Keratinocyte (primary cell): ENCODE measurements around the gene TNIK. TPM values are rescaled to one million over a fixed set of nuclear protein-coding genes. Genes with fewer than 3 reads are reported as not detected.

Experiments
- DNase-seq: peaks from one replicate; pipeline ENCODE4 v3.0.0-alpha.2; 2011; ENCODE audit warnings: low read depth, missing footprints, low spot score
- FAIRE-seq: peaks from 2 replicates; lab custom pipeline; 2011; peaks lifted over from hg19 to GRCh38; lab: Jason Lieb, UNC
- H2AFZ ChIP-seq: 2 replicates; pipeline ENCODE4 v1.6.0; 2012; ENCODE audit warnings: low read length, control low read depth, inconsistent platforms; ENCODE audit not compliant: control insufficient read depth
- H3K27ac ChIP-seq: 2 replicates; pipeline ENCODE4 v1.5.1; 2011; ENCODE audit warnings: low read length; ENCODE audit not compliant: control insufficient read depth, insufficient read depth
- H3K27me3 ChIP-seq: 3 replicates; pipeline ENCODE4 v1.6.0; 2011; ENCODE audit warnings: low read length; ENCODE audit not compliant: control insufficient read depth, insufficient read depth; ENCODE audit errors: extremely low read depth
- H3K36me3 ChIP-seq, 2 experiments: 2 replicates in 1 of 2; 3 replicates in 1 of 2; pipeline ENCODE4 v1.5.1; 2011; ENCODE audit warnings: low read length in 2 of 2, mild to moderate bottlenecking in 1 of 2; ENCODE audit not compliant: control insufficient read depth in 2 of 2, insufficient read depth in 2 of 2; ENCODE audit errors: extremely low read depth in 1 of 2
- H3K4me1 ChIP-seq: 3 replicates; pipeline ENCODE4 v1.5.1; 2011; ENCODE audit warnings: low read length; ENCODE audit not compliant: control insufficient read depth, insufficient read depth; ENCODE audit errors: extremely low read depth
- H3K4me2 ChIP-seq: 3 replicates; pipeline ENCODE4 v1.6.0; 2011; ENCODE audit warnings: low read depth, low read length; ENCODE audit not compliant: control insufficient read depth, insufficient read depth; ENCODE audit errors: extremely low read depth
- H3K4me3 ChIP-seq, 3 experiments: fragments of 200-600 bp in 1 of 3; sonication (generic) in 1 of 3; 2 replicates in 2 of 3; 3 replicates in 1 of 3; pipeline ENCODE4 v1.5.1; 2011 to 2016; ENCODE audit warnings: low read length in 3 of 3, mild to moderate bottlenecking in 3 of 3, control low read depth in 2 of 3, inconsistent platforms in 1 of 3, low read depth in 1 of 3, mixed read lengths in 1 of 3, mixed run types in 1 of 3, moderate library complexity in 1 of 3; ENCODE audit not compliant: control insufficient read depth in 2 of 3, insufficient read depth in 2 of 3; ENCODE audit errors: extremely low read depth in 1 of 3
- H3K79me2 ChIP-seq: 2 replicates; pipeline ENCODE4 v1.6.0; 2012; ENCODE audit warnings: low read length; ENCODE audit not compliant: control insufficient read depth, insufficient read depth
- H3K9ac ChIP-seq: 3 replicates; pipeline ENCODE4 v1.6.0; 2011; ENCODE audit warnings: low read length; ENCODE audit not compliant: control insufficient read depth, insufficient read depth; ENCODE audit errors: extremely low read depth
- H3K9me1 ChIP-seq: 3 replicates; pipeline ENCODE4 v1.6.0; 2011; ENCODE audit warnings: low read length; ENCODE audit not compliant: control insufficient read depth, insufficient read depth; ENCODE audit errors: extremely low read depth
- H3K9me3 ChIP-seq: 2 replicates; pipeline ENCODE4 v1.5.1; 2012; ENCODE audit warnings: low read depth, low read length; ENCODE audit not compliant: control insufficient read depth
- H4K20me1 ChIP-seq: 3 replicates; pipeline ENCODE4 v1.6.0; 2011; ENCODE audit warnings: low read length; ENCODE audit not compliant: control insufficient read depth, insufficient read depth; ENCODE audit errors: extremely low read depth
- EZH2 ChIP-seq: IDR thresholded peaks from one replicate; pipeline ENCODE4 v1.6.1; 2012; ENCODE audit warnings: inconsistent platforms, mild to moderate bottlenecking, low read length, moderate library complexity
- dilution Hi-C: fragments of 300-500 bp; cut with MboI; formaldehyde crosslinking; loops from one replicate; pipeline ENCODE4 v1.7.0; 2020; ENCODE audit warnings: low sequenced_read_pairs; ENCODE audit not compliant: extremely low pct_ligation_motif_present
- polyA plus RNA-seq, 5 experiments: library from polyadenylated mRNA; depleted of rRNA in 3 of 5; stranded (reverse) in 3 of 5; stranded (forward) in 1 of 5; unstranded in 1 of 5; fragments of >200 nt; gene quantifications; 1 replicate in 1 of 5; 2 replicates in 3 of 5; 3 replicates in 1 of 5; pipeline versions ENCODE4 v1.2.1 to v1.2.3, GENCODE V29; 2011 to 2012; ENCODE audit warnings: missing spikeins in 2 of 5, low read depth in 1 of 5, low replicate concordance in 1 of 5
- TF ChIP-seq, protein P1 (sequence below), 3 experiments: IDR thresholded peaks in 1 of 3; conservative IDR thresholded peaks in 1 of 3; optimal IDR thresholded peaks in 1 of 3; 2 replicates in 2 of 3; 3 replicates in 1 of 3; pipeline versions ENCODE3 to v1.5.1; 2011; ENCODE audit warnings: low read length in 3 of 3, mild to moderate bottlenecking in 3 of 3, moderate library complexity in 2 of 3, control low read depth in 1 of 3, inconsistent platforms in 1 of 3; ENCODE audit not compliant: insufficient read depth in 2 of 3; ENCODE audit errors: extremely low read depth in 1 of 3

The TNIK gene
- polyA plus RNA-seq, 1 donor (not counting 4 experiments of a cell fraction or from before 2014, with no cell fraction given) = 4.4 TPM

DNA sequence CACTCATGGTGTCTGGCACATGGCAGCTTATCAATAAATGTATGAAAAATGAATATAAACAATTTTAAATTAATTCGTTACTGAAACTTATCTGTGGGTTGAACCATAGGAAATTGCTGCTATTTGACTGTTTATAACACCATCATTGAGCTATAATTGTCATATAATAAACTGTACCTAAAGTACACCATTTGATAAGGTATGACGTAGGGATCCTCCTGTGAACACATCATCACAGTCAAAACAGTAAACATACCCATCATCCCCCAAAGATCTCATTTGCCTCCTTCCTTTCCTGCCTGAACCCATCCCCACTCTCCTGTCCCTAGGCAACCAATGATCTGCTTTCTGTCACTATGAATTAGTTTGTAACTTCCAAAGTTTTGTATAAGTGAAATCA lies 282.7 kb downstream of the TNIK start:
- no peak overlapping the region for H2AFZ ChIP-seq
- no peaks in the 10 kb centered on the region for H3K79me2 ChIP-seq
- DNase-seq (no peak), FAIRE-seq (no peak)
- H3K9ac ChIP-seq = no peak overlapping the region
- H3K4me1 ChIP-seq = peaks cover 7% of the 10 kb centered on the region
- H3K9me3 ChIP-seq = no peaks in the 10 kb centered on the region
- H3K4me2 ChIP-seq = no peak overlapping the region
- H3K27me3 ChIP-seq = no peaks in the 10 kb centered on the region
- no peaks in the 10 kb centered on the region for H4K20me1 ChIP-seq
- TF ChIP-seq, protein P1, sequence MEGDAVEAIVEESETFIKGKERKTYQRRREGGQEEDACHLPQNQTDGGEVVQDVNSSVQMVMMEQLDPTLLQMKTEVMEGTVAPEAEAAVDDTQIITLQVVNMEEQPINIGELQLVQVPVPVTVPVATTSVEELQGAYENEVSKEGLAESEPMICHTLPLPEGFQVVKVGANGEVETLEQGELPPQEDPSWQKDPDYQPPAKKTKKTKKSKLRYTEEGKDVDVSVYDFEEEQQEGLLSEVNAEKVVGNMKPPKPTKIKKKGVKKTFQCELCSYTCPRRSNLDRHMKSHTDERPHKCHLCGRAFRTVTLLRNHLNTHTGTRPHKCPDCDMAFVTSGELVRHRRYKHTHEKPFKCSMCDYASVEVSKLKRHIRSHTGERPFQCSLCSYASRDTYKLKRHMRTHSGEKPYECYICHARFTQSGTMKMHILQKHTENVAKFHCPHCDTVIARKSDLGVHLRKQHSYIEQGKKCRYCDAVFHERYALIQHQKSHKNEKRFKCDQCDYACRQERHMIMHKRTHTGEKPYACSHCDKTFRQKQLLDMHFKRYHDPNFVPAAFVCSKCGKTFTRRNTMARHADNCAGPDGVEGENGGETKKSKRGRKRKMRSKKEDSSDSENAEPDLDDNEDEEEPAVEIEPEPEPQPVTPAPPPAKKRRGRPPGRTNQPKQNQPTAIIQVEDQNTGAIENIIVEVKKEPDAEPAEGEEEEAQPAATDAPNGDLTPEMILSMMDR (optimal IDR thresholded peaks at IDR 0.05 in 1 of 3, IDR thresholded peaks at IDR 0.05 in 1 of 3, conservative IDR thresholded peaks at IDR 0.05 in 1 of 3; ENCODE audit: extremely low read depth in 1 of 3, insufficient read depth in 2 of 3, low read length in 3 of 3) = no peak
- TF ChIP-seq EZH2 = no peak
- no peak overlapping the region for H3K27ac ChIP-seq
- peaks cover 0 to 5% of the 10 kb centered on the region in 2 experiments for H3K36me3 ChIP-seq
- no peak overlapping the region for H3K4me3 ChIP-seq
- dilution Hi-C loops = no loop called here
- H3K9me1 ChIP-seq = no peaks in the 10 kb centered on the region

DNA sequence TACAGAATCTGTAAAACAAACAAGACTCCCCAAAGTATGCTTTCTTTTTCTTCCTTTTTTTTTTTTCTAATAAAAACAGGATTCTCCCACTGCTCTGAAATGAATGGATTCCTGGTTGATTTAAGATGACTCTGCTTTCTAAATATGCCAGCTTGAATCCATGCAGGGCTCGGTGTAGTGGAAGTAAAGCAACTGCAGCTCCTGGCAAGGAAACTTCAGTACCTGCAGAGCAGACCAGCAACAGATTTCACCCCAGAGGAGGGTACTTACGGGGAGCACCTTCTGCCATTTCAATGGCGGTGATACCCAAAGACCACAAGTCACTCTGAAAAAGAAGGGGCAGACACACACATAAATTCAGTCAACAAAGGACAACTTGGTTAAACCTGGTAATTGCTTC lies 283.1 kb downstream of the TNIK start:
- Histone ChIP-seq H3K9ac (no peak overlapping the region), H3K79me2 (no peaks in the 10 kb centered on the region), H2AFZ (no peak overlapping the region), H3K9me1 (no peaks in the 10 kb centered on the region), H3K27ac (no peak overlapping the region), H3K4me1 (peaks cover 2% of the 10 kb centered on the region), H3K4me2 (no peak overlapping the region), H3K4me3 (no peak overlapping the region), H3K36me3 (peaks cover 0 to 5% of the 10 kb centered on the region in 2 experiments), H4K20me1 (no peaks in the 10 kb centered on the region), H3K27me3 (no peaks in the 10 kb centered on the region), H3K9me3 (no peaks in the 10 kb centered on the region)
- FAIRE-seq (no peak), DNase-seq (no peak)
- TF ChIP-seq EZH2 = no peak
- TF ChIP-seq, protein P1 (optimal IDR thresholded peaks at IDR 0.05 in 1 of 3, IDR thresholded peaks at IDR 0.05 in 1 of 3, conservative IDR thresholded peaks at IDR 0.05 in 1 of 3; ENCODE audit: extremely low read depth in 1 of 3, insufficient read depth in 2 of 3, low read length in 3 of 3) = no peak
- dilution Hi-C loops = no loop called here
